ENCODE results near the gene PPP1R27. TPM values are rescaled to one million over a fixed set of nuclear protein-coding genes. Genes with fewer than 3 reads are reported as not detected.

Gene PPP1R27
- total and polyA plus RNA-seq, 11 donors, result not detected

GRCh38 chr17:81877569-81877968 lies 42.7 kb upstream of the PPP1R27 start:
- Histone ChIP-seq H3K4me1 (peaks cover 0 to 7% (median 3%) of the 10 kb centered on the region in 12 donors), H3K27ac (no peak overlapping the region), H3K36me3 (peaks cover 0 to 49% (median 29%) of the 10 kb centered on the region in 9 donors), H3K27me3 (no peaks in the 10 kb centered on the region), H3K9me3 (no peaks in the 10 kb centered on the region), H3K4me3 (no peak overlapping the region)
- DNase-seq, result no peak
- no peak for ATAC-seq
- WGBS, 4 donors, result 92 to 97% (median 94%) methylated on average over 5 of the region's 5 CpGs
- TF ChIP-seq POLR2A (IDR thresholded peaks at IDR 0.05) (no peak), CTCF (IDR thresholded peaks at IDR 0.05) (no peak)
- intact Hi-C loops (cut with DNase I), result no loop called here

GRCh38 chr17:81871387-81872230 lies 36.8 kb upstream of the PPP1R27 start:
- peak overlapping the region; percentile 92 to 100 (median 98) for H3K27ac ChIP-seq
- ATAC-seq (peak; percentile 12 to 40 (median 38)), DNase-seq (peak; percentile 95 to 98 (median 96))
- 0 to 2% (median 1%) methylated on average over 18 to 86 of the region's 86 CpGs for WGBS, 4 donors
- H3K4me3 ChIP-seq, result peak overlapping the region; percentile 54 to 100 (median 95)
- H3K9me3 ChIP-seq, result no peaks in the 10 kb centered on the region
- peaks cover 4 to 55% (median 48%) of the 10 kb centered on the region in 12 donors for H3K4me1 ChIP-seq
- TF ChIP-seq POLR2A (IDR thresholded peaks at IDR 0.05) (peak in 1 of 2 donors; percentile 95), CTCF (IDR thresholded peaks at IDR 0.05) (peak in 11 of 12 donors; percentile 6 to 73 (median 52))
- no peaks in the 10 kb centered on the region for H3K27me3 ChIP-seq
- H3K36me3 ChIP-seq, result peaks cover 0 to 31% (median 20%) of the 10 kb centered on the region in 9 donors
- intact Hi-C loops (cut with DNase I), result loop anchor here in 1 of 10 donors (5.0 kb wide), 1 partner anchor 56 kb away; the partner anchor contains the start of gene MAFG

GRCh38 chr17:81870981-81871386 lies 36.1 kb upstream of the PPP1R27 start, which contains the start of gene ARHGDIA:
ARHGDIA (minus strand) TSS chr17:81871337; CDS start chr17:81869930, 1,407 bp downstream.
- Histone ChIP-seq H3K4me3 (peak within 1 kb of the TSS; percentile 68 to 100 (median 95)), H3K36me3 (peaks cover 0 to 31% (median 20%) of the 10 kb centered on the region in 9 donors), H3K27ac (peak within 1 kb of the TSS; percentile 92 to 100 (median 98)), H3K27me3 (no peaks in the 10 kb centered on the region), H3K4me1 (peaks cover 4 to 61% (median 54%) of the 10 kb centered on the region in 12 donors), H3K9me3 (no peaks in the 10 kb centered on the region)
- intact Hi-C loops (cut with DNase I), result loop anchor here in 1 of 10 donors (5.0 kb wide), 1 partner anchor 56 kb away; the partner anchor contains the start of gene MAFG
- ATAC-seq, result peak in 3 of 4 donors; percentile 60 to 69 (median 68)
- TF ChIP-seq CTCF (IDR thresholded peaks at IDR 0.05) (no peak), POLR2A (IDR thresholded peaks at IDR 0.05) (no peak)
- no peak for DNase-seq
- WGBS, 4 donors, result 0 to 3% (median 1%) methylated on average over 6 to 64 of the region's 64 CpGs; no CpG with 5 or more reads in 1 of the 4 donors

All from heart left ventricle (tissue), 16 donors.